ENCODE measurements around the gene ZSCAN1.
A peak's percentile ranks its signal among the peaks of the same experiment; 100 is the strongest.

Gene ZSCAN1

DNA sequence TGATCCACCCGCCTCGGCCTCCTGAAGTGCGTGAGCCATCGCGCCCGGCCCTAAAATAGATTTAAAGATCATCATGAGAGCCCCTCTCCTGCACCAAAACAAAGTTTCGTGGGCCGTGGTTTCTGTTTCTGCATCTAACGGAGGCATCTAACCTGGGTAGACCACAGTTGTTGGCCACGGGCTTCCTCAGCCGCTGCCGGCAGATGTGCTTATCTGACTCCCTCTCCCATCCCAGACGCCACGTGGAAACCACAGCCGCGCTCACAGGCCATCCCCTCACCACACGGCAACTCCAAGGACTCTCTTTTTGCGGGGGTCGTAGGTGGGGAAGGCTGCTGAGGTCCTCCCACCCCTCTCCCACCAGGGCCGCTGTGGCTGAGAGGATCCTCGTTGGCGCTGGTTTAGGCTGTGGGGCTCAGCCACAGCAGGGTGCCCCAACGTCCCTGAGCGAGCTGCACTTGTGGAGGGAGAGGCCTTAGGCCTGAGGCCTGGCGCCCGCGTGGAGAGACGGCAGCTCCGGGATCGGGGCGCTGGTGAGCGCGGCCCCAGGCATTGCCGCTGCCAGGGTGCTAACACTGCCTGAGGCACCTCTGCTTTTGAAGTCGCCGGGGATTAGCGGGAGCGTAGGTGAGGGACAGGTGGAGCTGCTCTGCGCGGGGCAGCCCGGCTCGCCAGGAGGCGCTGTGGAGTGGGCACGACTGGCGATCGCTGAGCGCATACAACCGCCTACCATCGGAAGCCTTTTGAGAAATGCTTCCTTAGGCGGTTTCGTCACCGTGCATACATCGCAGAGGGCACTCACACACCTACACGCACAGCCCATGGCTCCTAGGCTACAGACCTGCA, 8.9 kb downstream of the ZSCAN1 start:
- DNase-seq, result no peak

- no peak for DNase-seq
Observed at GRCh38 chr19:58044391-58044790, 10.6 kb downstream of the ZSCAN1 start.

- no peak for DNase-seq
Observed at GRCh38 chr19:58044886-58045285, 11.1 kb downstream of the ZSCAN1 start.

DNA sequence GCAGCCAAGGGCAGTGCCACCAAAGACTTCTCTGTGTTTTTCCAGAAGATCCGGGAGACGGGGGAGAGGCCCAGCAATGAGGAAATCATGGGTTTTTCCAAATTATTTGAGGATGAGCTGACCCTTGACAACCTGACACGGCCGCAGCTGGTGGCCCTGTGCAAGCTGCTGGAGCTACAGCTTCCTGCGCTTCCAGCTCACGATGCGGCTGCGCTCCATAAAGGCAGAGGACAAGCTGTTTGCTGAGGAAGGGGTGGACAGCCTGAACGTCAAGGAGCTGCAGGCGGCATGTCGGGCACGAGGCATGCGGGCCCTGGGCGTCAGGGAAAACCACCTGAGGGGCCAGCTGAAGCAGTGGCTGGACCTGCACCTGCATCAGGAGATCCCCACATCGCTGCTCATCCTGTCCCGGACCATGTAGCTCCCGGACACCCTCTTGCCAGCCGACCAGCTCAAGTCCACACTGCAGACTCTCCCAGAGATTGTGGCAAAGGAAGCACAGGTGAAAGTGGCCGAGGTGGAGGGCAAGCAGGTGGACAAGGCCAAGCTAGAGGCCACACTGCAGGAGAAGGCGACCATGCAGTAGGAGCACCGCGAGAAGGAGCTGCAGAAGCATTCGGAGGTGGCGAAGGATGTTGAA, 11.7 kb downstream of the ZSCAN1 start:
- DNase-seq, result no peak

GRCh38 chr19:58046856-58047255, 13.0 kb downstream of the ZSCAN1 start:
- DNase-seq, result no peak

GRCh38 chr19:58047672-58048071, 13.8 kb downstream of the ZSCAN1 start:
- no peak for DNase-seq

DNA sequence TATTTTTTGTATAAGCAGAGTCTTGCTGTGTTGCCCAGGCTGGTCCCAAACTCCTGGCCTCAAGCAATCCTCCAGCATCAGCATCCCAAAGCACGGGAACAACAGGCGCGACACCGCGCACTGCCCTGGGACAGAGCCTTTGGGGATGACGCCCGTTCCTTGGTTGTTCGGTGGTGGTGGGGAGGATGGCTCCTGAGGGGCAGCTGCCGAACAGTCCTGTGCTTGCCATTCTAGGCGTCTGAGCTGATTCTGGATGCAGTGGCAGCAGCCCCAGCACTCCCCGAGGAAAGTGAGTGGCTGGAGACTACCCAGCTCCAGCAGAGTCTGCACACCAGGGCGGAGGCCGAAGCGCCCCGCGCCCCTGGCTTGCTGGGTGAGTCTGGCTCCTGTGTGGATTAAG, 18.4 kb downstream of the ZSCAN1 start:
- no peak for DNase-seq

- no peak for DNase-seq
Observed at GRCh38 chr19:58053480-58054156, 19.8 kb downstream of the ZSCAN1 start.

- no peak for DNase-seq
Observed at GRCh38 chr19:58054901-58055874, 21.4 kb downstream of the ZSCAN1 start.

GRCh38 chr19:58056261-58056660, 22.4 kb downstream of the ZSCAN1 start:
- DNase-seq, result no peak

DNA sequence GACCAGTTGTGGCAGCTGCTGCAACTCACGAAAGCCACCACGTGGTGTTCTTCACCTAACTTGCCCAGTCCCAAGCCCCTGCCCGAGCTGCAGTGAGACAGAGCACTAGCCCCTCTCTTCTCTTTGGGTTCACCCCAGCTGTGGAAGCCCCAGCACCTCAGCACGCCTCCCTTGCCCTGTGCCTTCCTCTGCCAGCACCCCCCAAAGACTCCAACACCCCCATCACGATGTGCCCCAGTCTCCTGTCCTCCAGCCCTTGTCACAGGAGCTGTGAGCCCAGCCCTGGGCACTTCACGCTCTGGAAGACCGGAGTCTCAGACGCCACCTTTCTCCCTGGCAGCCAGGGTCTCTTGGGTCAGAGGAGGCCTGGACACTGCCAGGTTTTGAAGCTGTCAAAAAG, 23.0 kb downstream of the ZSCAN1 start:
- no peak for DNase-seq

DNA sequence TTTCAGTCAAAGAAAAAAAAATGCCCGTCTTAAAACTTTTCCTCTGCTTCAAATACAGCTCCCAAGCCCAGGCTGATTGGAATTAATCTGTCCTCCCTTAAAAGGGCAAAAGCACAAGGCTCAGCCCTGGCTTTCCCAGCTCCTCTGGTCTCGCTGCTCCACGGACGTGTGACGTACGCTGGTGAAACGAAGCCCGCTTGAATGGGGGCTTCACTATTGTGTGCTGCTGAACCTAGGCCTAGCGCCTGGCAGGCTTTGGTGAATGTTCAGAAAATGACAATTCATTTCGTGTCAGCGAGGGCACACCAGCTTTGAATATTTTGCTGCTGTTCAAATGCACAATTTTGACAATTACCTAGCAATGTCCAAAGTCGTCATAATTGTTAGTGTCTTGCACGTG, 24.6 kb downstream of the ZSCAN1 start:
- DNase-seq, result no peak

DNA sequence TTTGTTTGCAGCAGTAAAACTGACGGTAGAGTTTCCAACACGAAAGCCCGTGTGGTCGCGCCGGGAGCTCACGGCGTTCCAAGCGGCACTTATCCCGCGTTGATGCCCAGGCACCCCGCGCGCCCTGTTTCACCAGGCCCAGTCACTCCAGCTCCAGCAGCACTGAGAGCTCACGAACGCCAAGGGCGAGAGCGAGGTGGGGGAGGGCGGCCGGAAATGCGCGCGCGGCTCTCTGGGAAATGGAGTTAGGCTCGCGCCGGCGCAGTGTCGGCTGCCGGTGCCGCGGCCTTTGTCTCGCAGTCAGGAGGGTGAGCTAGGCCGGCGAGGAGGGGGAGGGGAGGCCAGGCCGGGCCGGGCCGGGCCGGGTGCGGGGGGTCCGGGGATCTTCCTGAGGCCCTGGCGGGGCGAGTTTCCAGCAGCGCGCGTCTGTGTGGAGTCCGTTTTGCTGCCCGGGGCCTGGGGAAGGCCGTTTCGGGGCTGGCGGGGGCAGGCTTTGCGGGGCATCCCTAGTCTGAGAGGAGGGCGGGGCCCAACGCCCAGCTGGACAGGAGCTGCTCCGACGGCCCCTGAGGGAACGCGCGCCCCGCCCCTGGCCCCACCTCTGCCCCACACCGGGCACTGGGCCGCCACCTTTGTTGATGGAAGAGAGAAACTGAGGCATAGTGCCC, 25.3 kb downstream of the ZSCAN1 start, which contains the start of gene ZNF135:
Gene ZNF135 (plus strand): TSS at position 280 of the 668 bp plus-strand sequence. CDS start 721 bp downstream, outside the sequence.
- DNase-seq, result peak; percentile 71

GRCh38 chr19:58059671-58060078, 25.9 kb downstream of the ZSCAN1 start:
- no peak for DNase-seq

- no peak for DNase-seq
Observed at GRCh38 chr19:58060231-58060630, 26.4 kb downstream of the ZSCAN1 start.

DNA sequence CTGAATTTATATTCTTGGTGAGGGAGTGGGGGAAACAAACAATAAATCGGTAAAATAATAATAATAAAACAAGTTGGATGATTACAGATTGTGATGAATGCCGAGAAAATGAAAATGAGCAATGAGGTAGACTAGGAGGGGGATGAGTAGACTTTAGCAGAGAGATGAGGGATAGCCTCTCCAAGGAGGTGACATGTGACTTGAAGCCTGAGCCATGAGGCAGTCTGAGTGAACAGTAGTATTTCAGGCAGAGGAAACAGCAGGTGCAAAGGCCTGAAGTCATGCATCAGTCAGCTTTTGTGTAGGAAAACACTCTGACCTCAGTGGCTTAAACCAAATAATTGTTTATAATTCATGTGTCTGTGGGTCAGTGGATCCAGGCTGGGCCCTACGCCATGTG, 29.9 kb downstream of the ZSCAN1 start:
- no peak for DNase-seq

DNA sequence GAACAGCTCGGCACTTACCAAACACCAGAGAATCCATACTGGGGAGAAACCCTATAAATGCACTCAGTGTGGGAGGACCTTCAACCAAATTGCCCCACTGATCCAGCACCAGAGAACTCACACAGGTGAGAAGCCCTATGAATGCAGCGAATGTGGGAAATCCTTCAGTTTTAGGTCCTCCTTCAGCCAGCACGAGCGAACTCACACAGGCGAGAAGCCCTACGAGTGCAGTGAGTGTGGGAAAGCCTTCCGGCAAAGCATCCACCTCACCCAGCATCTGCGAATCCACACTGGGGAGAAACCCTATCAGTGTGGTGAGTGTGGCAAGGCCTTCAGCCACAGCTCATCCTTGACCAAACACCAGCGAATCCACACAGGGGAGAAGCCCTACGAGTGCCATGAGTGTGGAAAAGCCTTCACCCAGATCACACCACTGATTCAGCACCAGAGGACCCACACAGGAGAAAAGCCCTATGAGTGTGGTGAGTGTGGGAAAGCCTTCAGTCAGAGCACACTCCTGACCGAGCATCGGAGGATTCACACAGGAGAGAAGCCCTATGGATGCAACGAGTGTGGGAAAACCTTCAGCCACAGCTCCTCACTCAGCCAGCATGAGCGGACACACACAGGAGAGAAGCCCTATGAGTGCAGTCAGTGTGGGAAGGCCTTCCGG, 33.6 kb downstream of the ZSCAN1 start:
- DNase-seq, result no peak

DNA sequence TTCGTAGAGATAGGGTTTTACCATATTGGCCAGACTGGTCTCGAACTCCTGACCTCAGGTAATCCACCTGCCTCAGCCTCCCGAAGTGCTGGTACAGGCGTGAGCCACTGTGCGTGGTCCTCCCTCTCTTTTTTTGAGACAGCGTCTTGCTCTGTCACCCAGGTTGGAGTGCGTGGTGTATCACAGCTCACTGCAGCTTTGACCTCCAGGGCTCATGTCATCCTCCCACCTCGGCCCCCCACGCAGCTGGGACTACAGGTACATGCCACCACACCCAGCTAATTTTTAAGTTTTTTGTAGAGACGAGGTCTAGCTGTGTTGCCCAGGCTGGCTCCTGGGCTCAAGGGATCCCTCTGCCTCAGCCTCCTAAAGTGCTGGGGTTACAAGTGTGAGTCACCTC, 46.0 kb downstream of the ZSCAN1 start:
- DNase-seq, result no peak

- no peak for DNase-seq
Observed at GRCh38 chr19:58083021-58083420, 49.2 kb downstream of the ZSCAN1 start.

DNA sequence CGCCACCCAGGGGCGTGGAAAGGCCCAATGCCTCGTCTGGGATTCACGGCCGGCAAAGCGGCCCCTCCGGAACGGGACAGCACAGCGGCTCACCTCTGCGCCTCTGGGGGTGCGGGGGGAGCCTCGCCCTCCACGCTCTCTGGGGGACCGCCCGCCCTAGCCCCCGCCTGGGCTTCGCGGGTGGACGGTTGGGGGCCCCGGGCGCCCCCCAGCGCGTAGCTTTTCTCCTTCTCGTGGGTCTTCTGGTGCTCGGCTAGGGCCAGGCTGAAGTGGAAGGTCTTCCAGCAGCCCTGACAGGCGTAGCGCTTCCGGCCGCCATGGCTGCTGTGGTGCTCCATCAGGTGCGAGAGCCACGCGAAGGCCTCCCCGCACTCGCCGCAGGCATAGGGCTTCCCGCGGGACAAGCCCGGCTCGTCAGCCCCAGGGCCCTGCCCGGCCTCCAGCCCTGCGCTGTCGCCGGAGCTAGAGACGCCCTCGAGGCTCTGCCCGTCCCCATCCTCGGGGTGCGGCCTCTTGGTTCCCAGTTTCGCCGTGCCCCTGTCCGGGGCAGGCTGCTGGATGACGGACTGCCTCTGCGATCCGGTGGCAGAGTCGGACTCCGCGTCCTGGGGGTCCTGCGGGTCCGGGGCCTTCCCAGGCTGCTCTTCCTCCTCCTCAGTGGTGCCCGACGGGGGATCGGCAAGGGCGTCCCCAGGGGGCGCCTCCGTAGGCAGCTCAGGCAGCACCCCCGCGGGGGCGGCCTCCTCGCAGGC, 50.9 kb downstream of the ZSCAN1 start:
- no peak for DNase-seq
